Natural killer cell (primary cell): ENCODE measurements around the gene ANXA2. TPM values are rescaled to one million over a fixed set of nuclear protein-coding genes. Genes with fewer than 3 reads are reported as not detected.
A peak's percentile ranks its signal among the peaks of the same experiment; 100 is the strongest.

ENCODE experiments used
- ATAC-seq, 3 donors: fragments of 150-1000 bp in 2 of 3; fragments of 200-7000 bp in 1 of 3; cut with Tn5 transposase; 1 replicate in 1 of 3; 2 replicates in 2 of 3; pipeline ENCODE4 v1.10.0; 2021; ENCODE audit warnings: mild to moderate bottlenecking in 2 of 3, moderate library complexity in 2 of 3
- DNase-seq, 2 donors: peaks; one replicate each; pipeline versions ENCODE4 v3.0.0 to v3.0.0-alpha.2; 2013 to 2021; ENCODE audit warnings: mixed read lengths in 1 of 2
- H3K27ac ChIP-seq: one replicate; pipeline ENCODE4 v1.5.1; 2013; ENCODE audit warnings: mild to moderate bottlenecking, low read length
- H3K27me3 ChIP-seq: one replicate; pipeline ENCODE4 v1.6.1; 2013; ENCODE audit warnings: low read length; ENCODE audit not compliant: control insufficient read depth, insufficient read depth
- H3K36me3 ChIP-seq: one replicate; pipeline ENCODE4 v1.6.1; 2013; ENCODE audit warnings: low read length; ENCODE audit not compliant: control insufficient read depth, insufficient read depth
- H3K4me1 ChIP-seq: one replicate; pipeline ENCODE4 v1.6.1; 2013; ENCODE audit warnings: low read length; ENCODE audit not compliant: control insufficient read depth, insufficient read depth
- H3K4me3 ChIP-seq: one replicate; pipeline ENCODE4 v1.5.1; 2013; ENCODE audit warnings: low read length
- H3K9me3 ChIP-seq: one replicate; pipeline ENCODE4 v1.6.1; 2013; ENCODE audit warnings: low read length; ENCODE audit not compliant: control insufficient read depth, insufficient read depth
- H3K27ac Mint-ChIP-seq, 2 donors: one replicate each; pipeline ENCODE4 v1.8.0; 2022; ENCODE audit warnings: mild to moderate bottlenecking in 2 of 2, mixed read lengths in 2 of 2, moderate library complexity in 1 of 2
- H3K27me3 Mint-ChIP-seq, 2 donors: one replicate each; pipeline ENCODE4 v1.8.0; 2022; ENCODE audit warnings: low read depth in 2 of 2, mixed read lengths in 2 of 2
- H3K36me3 Mint-ChIP-seq: one replicate; pipeline ENCODE4 v1.8.0; 2022; ENCODE audit warnings: mixed read lengths
- H3K4me1 Mint-ChIP-seq, 2 donors: one replicate each; pipeline ENCODE4 v1.8.0; 2022; ENCODE audit warnings: mixed read lengths in 2 of 2
- H3K4me3 Mint-ChIP-seq: one replicate; pipeline ENCODE4 v1.8.0; 2022; ENCODE audit warnings: mild to moderate bottlenecking, moderate library complexity, mixed read lengths
- H3K9me3 Mint-ChIP-seq, 2 donors: one replicate each; pipeline ENCODE4 v1.8.0; 2022; ENCODE audit warnings: mixed read lengths in 2 of 2
- CTCF ChIP-seq: fragments of 200-600 bp; IDR thresholded peaks from one replicate; pipeline ENCODE4 v1.8.0; 2022; ENCODE audit warnings: antibody characterized with exemption
- WGBS: methylation state at CpG from one replicate; pipeline ENCODE4 v1.1.7; 2013; ENCODE audit warnings: missing lambda C conversion rate; ENCODE audit not compliant: insufficient coverage; 5-methylcytosine and 5-hydroxymethylcytosine counted together
- intact Hi-C: fragments of 100-400 bp; cut with micrococcal nuclease; formaldehyde crosslinking; loops from one replicate; pipeline ENCODE4 v1.14.2; 2022
- total RNA-seq, 4 donors: library from RNA; stranded (reverse); fragments of 120-200 nt in 1 of 4; gene quantifications; one replicate each; pipeline versions ENCODE4 v1.2.3 to v1.2.4, GENCODE V29; 2013 to 2022

Gene ANXA2
- total RNA-seq, 3 donors from 2014 or later (not counting 1 experiment from before 2014, with no cell fraction given), result 132 to 230 (median 155) TPM

GRCh38 chr15:60442031-60442650 is 44.4 kb upstream of the ANXA2 start:
- Mint-ChIP-seq H3K36me3 (no peaks in the 10 kb centered on the region), H3K4me1 (peaks cover 0 to 5% of the 10 kb centered on the region in 2 donors), H3K4me3 (no peak overlapping the region), H3K27ac (no peak overlapping the region), H3K9me3 (no peaks in the 10 kb centered on the region), H3K27me3 (no peaks in the 10 kb centered on the region)
- Histone ChIP-seq H3K36me3 (peaks cover 22% of the 10 kb centered on the region), H3K27me3 (no peaks in the 10 kb centered on the region), H3K9me3 (no peaks in the 10 kb centered on the region), H3K4me3 (no peak overlapping the region), H3K27ac (no peak overlapping the region), H3K4me1 (no peaks in the 10 kb centered on the region)
- WGBS, result 100% methylated on average over 1 of the region's 2 CpGs
- ATAC-seq, result no peak
- DNase-seq, result no peak
- intact Hi-C loops, result no loop called here
- no peak for TF ChIP-seq CTCF

- DNase-seq (no peak), ATAC-seq (no peak)
- TF ChIP-seq CTCF, result no peak
- Histone ChIP-seq H3K4me3 (no peak overlapping the region), H3K4me1 (no peaks in the 10 kb centered on the region), H3K27me3 (no peaks in the 10 kb centered on the region), H3K9me3 (no peaks in the 10 kb centered on the region), H3K27ac (no peak overlapping the region), H3K36me3 (peaks cover 20% of the 10 kb centered on the region)
- intact Hi-C loops, result no loop called here
- H3K4me1 Mint-ChIP-seq, result peaks cover 0 to 5% of the 10 kb centered on the region in 2 donors
- no peaks in the 10 kb centered on the region for H3K27me3 Mint-ChIP-seq
- peak overlapping the region in 1 of 2 donors; percentile 18 for H3K27ac Mint-ChIP-seq
- H3K9me3 Mint-ChIP-seq, result no peaks in the 10 kb centered on the region
- H3K4me3 Mint-ChIP-seq, result no peak overlapping the region
- no CpG with 5 or more reads among the region's 1 CpG for WGBS
- no peaks in the 10 kb centered on the region for H3K36me3 Mint-ChIP-seq
Observed at GRCh38 chr15:60441331-60441730, 43.5 kb upstream of the ANXA2 start.

- no peak overlapping the region for H3K4me3 Mint-ChIP-seq
- Histone ChIP-seq H3K27me3 (no peaks in the 10 kb centered on the region), H3K9me3 (no peaks in the 10 kb centered on the region), H3K4me3 (no peak overlapping the region), H3K4me1 (no peaks in the 10 kb centered on the region), H3K27ac (no peak overlapping the region), H3K36me3 (peaks cover 20% of the 10 kb centered on the region)
- ATAC-seq (no peak), DNase-seq (no peak)
- no peaks in the 10 kb centered on the region for H3K9me3 Mint-ChIP-seq
- H3K27ac Mint-ChIP-seq, result no peak overlapping the region
- intact Hi-C loops, result no loop called here
- no peak for TF ChIP-seq CTCF
- WGBS, result no CpG with 5 or more reads among the region's 1 CpG
- H3K4me1 Mint-ChIP-seq, result peaks cover 0 to 5% of the 10 kb centered on the region in 2 donors
- H3K36me3 Mint-ChIP-seq, result no peaks in the 10 kb centered on the region
- H3K27me3 Mint-ChIP-seq, result no peaks in the 10 kb centered on the region
Observed at GRCh38 chr15:60438646-60439045, 40.9 kb upstream of the ANXA2 start.

- H3K36me3 Mint-ChIP-seq, result peaks cover 11% of the 10 kb centered on the region
- no peak overlapping the region for H3K4me3 Mint-ChIP-seq
Observed at GRCh38 chr15:60428935-60429334, 31.1 kb upstream of the ANXA2 start.

More at GRCh38 chr15:60428935-60429334, 31.1 kb upstream of the ANXA2 start:
- H3K4me1 ChIP-seq, result no peaks in the 10 kb centered on the region
- no peak overlapping the region for H3K4me3 ChIP-seq
- intact Hi-C loops, result no loop called here
- no peak for DNase-seq
- no peak overlapping the region for H3K27ac Mint-ChIP-seq
- H3K27me3 Mint-ChIP-seq, result no peaks in the 10 kb centered on the region
- no peak overlapping the region for H3K27ac ChIP-seq
- H3K9me3 Mint-ChIP-seq, result no peaks in the 10 kb centered on the region
- TF ChIP-seq CTCF, result no peak
- H3K4me1 Mint-ChIP-seq, result no peaks in the 10 kb centered on the region
- H3K36me3 ChIP-seq, result peaks cover 12% of the 10 kb centered on the region
- no peaks in the 10 kb centered on the region for H3K27me3 ChIP-seq
- ATAC-seq, result no peak
- no CpG with 5 or more reads among the region's 1 CpG for WGBS
- no peaks in the 10 kb centered on the region for H3K9me3 ChIP-seq
